Pancreas (tissue), 10 donors: ENCODE results near the gene SERPINH1. TPM values are rescaled to one million over a fixed set of nuclear protein-coding genes. Genes with fewer than 3 reads are reported as not detected.

Experiments used
- ATAC-seq, 4 donors: fragments of 200-7000 bp; cut with Tn5 transposase; one replicate each; pipeline versions ENCODE4 v1.8.0 to v1.9.1; 2020; ENCODE audit warnings: mild to moderate bottlenecking in 4 of 4, moderate library complexity in 4 of 4
- DNase-seq, 6 donors: peaks; one replicate each; pipeline ENCODE4 v3.0.0-alpha.2; 2020
- FAIRE-seq: peaks from 2 replicates; lab custom pipeline; 2012; peaks lifted over from hg19 to GRCh38; lab: Jason Lieb, UNC
- H3K27ac ChIP-seq, 4 donors: fragments of 200-600 bp; sonication (generic); 1 replicate in 3 of 4; 2 replicates in 1 of 4; pipeline versions ENCODE4 v1.5.0 to v1.8.0; 2020
- H3K27me3 ChIP-seq, 4 donors: fragments of 200-600 bp; one replicate each; pipeline ENCODE4 v1.8.0; 2021
- H3K36me3 ChIP-seq, 3 donors: fragments of 200-600 bp; sonication (generic) in 1 of 3; one replicate each; pipeline versions ENCODE4 v1.5.0 to v1.8.0; 2020 to 2021
- H3K4me1 ChIP-seq, 3 donors: fragments of 200-600 bp; one replicate each; pipeline ENCODE4 v1.8.0; 2021
- H3K4me3 ChIP-seq, 4 donors: fragments of 200-600 bp; sonication (generic) in 2 of 4; one replicate each; pipeline versions ENCODE4 v1.5.0 to v1.8.0; 2020 to 2021
- H3K9me3 ChIP-seq, 4 donors: fragments of 200-600 bp; one replicate each; pipeline ENCODE4 v1.8.0; 2021
- WGBS, 2 donors: extraction: QIAGEN DNeasy Blood & Tissue Kit; methylation state at CpG; one replicate each; pipeline ENCODE4 v1.1.7; 2013; 5-methylcytosine and 5-hydroxymethylcytosine counted together
- intact Hi-C, 3 donors: fragments of 100-400 bp; cut with DNase I; formaldehyde crosslinking; loops; one replicate each; pipeline versions ENCODE4 v1.11.1 to v1.14.2; 2022
- polyA plus RNA-seq, 2 donors: library from polyadenylated mRNA; stranded (reverse); fragments of 200-250 nt; gene quantifications; one replicate each; pipeline ENCODE4 v1.2.3, GENCODE V29; 2013
- total RNA-seq, 6 donors: library from RNA; stranded (reverse); fragmentation: NEBNext Ultra II Directional in 4 of 6; extraction: Animal tissue kit (Norgen Biotek cat#: 25700) in 4 of 6; gene quantifications; one replicate each; pipeline versions ENCODE4 v1.2.1 to v1.2.4, GENCODE V29; 2021 to 2023
- TF ChIP-seq, protein P1 (sequence below), 4 donors: fragments of 200-600 bp; sonication (generic) in 3 of 4; IDR thresholded peaks; one replicate each; pipeline versions ENCODE4 v1.5.0 to v1.8.0; 2021; ENCODE audit warnings: antibody characterized with exemption in 4 of 4
- donor health status: healthy with polysubstance abuse.
- donor health status: DM: no; HTN: no; CAD: no; lungs with moderate emphysema.
- donor health status: DM: no; HTN: no; CAD: no.
- donor health status: control.
- donor health status: control.
- donor health status: Bipolar disorder and iron deficiency.
- donor health status: DM: yes; HTN: yes; CAD: no.
- donor health status: DM: no; HTN: no; CAD: no.
- donor health status: DM: no; HTN: no; CAD: no.
- donor health status: DM: yes; HTN: yes; CAD: no.

SERPINH1 gene
- total and polyA plus RNA-seq, 8 donors = 9.3 to 87.7 (median 21.1) TPM

DNA sequence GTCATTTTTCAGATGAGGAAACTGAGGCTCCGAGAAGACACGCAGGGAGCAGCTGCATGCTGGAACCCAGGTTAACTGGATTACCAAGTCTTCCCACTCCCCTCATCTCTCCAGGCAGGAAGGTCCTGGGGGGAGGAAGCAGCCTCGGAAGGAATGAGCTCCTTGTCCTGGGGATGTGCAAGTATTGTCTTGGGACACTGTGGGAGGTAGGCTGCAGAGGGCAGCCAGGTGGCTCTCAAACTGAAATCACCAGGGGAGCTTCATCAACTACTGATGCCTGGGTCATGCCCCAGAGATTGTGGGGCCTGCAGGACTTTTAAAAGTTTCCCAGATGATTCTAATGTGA lies 43.9 kb upstream of the SERPINH1 start:
- DNase-seq (no peak), FAIRE-seq (no peak), ATAC-seq (no peak)
- TF ChIP-seq, protein P1, sequence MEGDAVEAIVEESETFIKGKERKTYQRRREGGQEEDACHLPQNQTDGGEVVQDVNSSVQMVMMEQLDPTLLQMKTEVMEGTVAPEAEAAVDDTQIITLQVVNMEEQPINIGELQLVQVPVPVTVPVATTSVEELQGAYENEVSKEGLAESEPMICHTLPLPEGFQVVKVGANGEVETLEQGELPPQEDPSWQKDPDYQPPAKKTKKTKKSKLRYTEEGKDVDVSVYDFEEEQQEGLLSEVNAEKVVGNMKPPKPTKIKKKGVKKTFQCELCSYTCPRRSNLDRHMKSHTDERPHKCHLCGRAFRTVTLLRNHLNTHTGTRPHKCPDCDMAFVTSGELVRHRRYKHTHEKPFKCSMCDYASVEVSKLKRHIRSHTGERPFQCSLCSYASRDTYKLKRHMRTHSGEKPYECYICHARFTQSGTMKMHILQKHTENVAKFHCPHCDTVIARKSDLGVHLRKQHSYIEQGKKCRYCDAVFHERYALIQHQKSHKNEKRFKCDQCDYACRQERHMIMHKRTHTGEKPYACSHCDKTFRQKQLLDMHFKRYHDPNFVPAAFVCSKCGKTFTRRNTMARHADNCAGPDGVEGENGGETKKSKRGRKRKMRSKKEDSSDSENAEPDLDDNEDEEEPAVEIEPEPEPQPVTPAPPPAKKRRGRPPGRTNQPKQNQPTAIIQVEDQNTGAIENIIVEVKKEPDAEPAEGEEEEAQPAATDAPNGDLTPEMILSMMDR (IDR thresholded peaks at IDR 0.05) = no peak
- intact Hi-C loops = no loop called here
- no peak overlapping the region for H3K4me3 ChIP-seq
- no peaks in the 10 kb centered on the region for H3K9me3 ChIP-seq
- H3K36me3 ChIP-seq = no peaks in the 10 kb centered on the region
- WGBS, 2 donors = 82 to 95% methylated on average over 3 of the region's 3 CpGs
- H3K4me1 ChIP-seq = peaks cover 0 to 7% (median 3%) of the 10 kb centered on the region in 3 donors
- no peak overlapping the region for H3K27ac ChIP-seq
- no peaks in the 10 kb centered on the region for H3K27me3 ChIP-seq

GRCh38 chr11:75518771-75519653 lies 43.0 kb upstream of the SERPINH1 start:
- ATAC-seq = no peak
- 73% methylated on average over 9 of the region's 9 CpGs for WGBS, 2 donors
- H3K27ac ChIP-seq = no peak overlapping the region
- intact Hi-C loops = no loop called here
- TF ChIP-seq, protein P1 (IDR thresholded peaks at IDR 0.05) = no peak
- no peaks in the 10 kb centered on the region for H3K27me3 ChIP-seq
- H3K4me3 ChIP-seq = no peak overlapping the region
- no peak for FAIRE-seq
- no peaks in the 10 kb centered on the region for H3K9me3 ChIP-seq
- DNase-seq = no peak
- H3K4me1 ChIP-seq = peaks cover 0 to 15% (median 4%) of the 10 kb centered on the region in 3 donors
- H3K36me3 ChIP-seq = no peaks in the 10 kb centered on the region

DNA sequence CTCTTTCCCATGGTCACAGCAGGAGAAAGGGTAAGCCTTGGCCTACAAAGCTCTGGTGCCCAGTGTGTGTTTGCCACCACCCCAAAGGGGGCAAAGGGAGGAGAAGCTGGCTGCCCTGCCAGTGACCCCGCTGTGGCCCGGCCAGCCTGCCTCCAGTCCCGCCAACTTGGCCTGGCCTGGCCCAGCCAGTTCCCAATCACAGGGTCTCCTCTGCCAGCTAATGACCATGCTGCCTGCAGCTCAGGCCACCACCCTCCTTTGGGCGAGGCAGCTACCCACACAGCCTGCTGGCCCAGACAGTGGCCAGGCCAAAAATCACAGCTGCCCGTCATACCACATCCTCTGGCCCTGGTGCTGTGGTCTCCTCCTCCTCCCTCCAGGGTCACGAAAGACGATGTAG lies 41.4 kb upstream of the SERPINH1 start:
- H3K27ac ChIP-seq = no peak overlapping the region
- intact Hi-C loops = no loop called here
- H3K27me3 ChIP-seq = no peaks in the 10 kb centered on the region
- 82% methylated on average over 6 to 7 of the region's 7 CpGs for WGBS, 2 donors
- no peaks in the 10 kb centered on the region for H3K36me3 ChIP-seq
- TF ChIP-seq, protein P1 (IDR thresholded peaks at IDR 0.05) = no peak
- ATAC-seq = no peak
- no peak for DNase-seq
- H3K4me1 ChIP-seq = peaks cover 0 to 15% (median 4%) of the 10 kb centered on the region in 3 donors
- no peak for FAIRE-seq
- H3K4me3 ChIP-seq = no peak overlapping the region
- no peaks in the 10 kb centered on the region for H3K9me3 ChIP-seq

- 76 to 82% methylated on average over 7 of the region's 7 CpGs for WGBS, 2 donors
- ATAC-seq = no peak
- TF ChIP-seq, protein P1 (IDR thresholded peaks at IDR 0.05) = no peak
- intact Hi-C loops = no loop called here
- DNase-seq = no peak
- peaks cover 0 to 15% (median 4%) of the 10 kb centered on the region in 3 donors for H3K4me1 ChIP-seq
- no peak for FAIRE-seq
- H3K27me3 ChIP-seq = no peaks in the 10 kb centered on the region
- H3K9me3 ChIP-seq = no peaks in the 10 kb centered on the region
- no peak overlapping the region for H3K4me3 ChIP-seq
- H3K27ac ChIP-seq = peak overlapping the region in 1 of 4 donors; percentile 60
- H3K36me3 ChIP-seq = no peaks in the 10 kb centered on the region
These were observed 39.6 kb upstream of the SERPINH1 start for GRCh38 chr11:75522286-75523044.
